MM.1S (cell line): ENCODE data around the gene PRSS38.
A peak's percentile ranks its signal among the peaks of the same experiment; 100 is the strongest.

Experiments
- DNase-seq: peaks from one replicate; pipeline ENCODE4 v3.0.0-alpha.2; 2015
- H2AFZ ChIP-seq: fragments of 300-600 bp; sonication (generic); 2 replicates; pipeline ENCODE4 v1.6.0; 2016; ENCODE audit warnings: antibody characterized with exemption, low read length
- H3F3A ChIP-seq: fragments of 300-600 bp; sonication (generic); 2 replicates; pipeline ENCODE4 v1.6.1; 2016; ENCODE audit warnings: mild to moderate bottlenecking, antibody characterized with exemption, low read length, moderate library complexity, mixed read lengths; ENCODE audit not compliant: insufficient read depth
- H3K27ac ChIP-seq: fragments of 300-600 bp; sonication (generic); 2 replicates; pipeline ENCODE4 v1.5.1; 2016; ENCODE audit warnings: mild to moderate bottlenecking, low read length
- H3K27me3 ChIP-seq: fragments of 300-600 bp; sonication (generic); replicated peaks from 2 replicates; pipeline ENCODE4 v1.6.0; 2016; ENCODE audit warnings: low read length; ENCODE audit not compliant: insufficient read depth
- H3K36me3 ChIP-seq: fragments of 300-600 bp; sonication (generic); replicated peaks from 2 replicates; pipeline ENCODE4 v1.6.1; 2016; ENCODE audit warnings: mild to moderate bottlenecking, low read length, mixed read lengths; ENCODE audit not compliant: insufficient read depth
- H3K4me1 ChIP-seq: fragments of 300-600 bp; sonication (generic); 2 replicates; pipeline ENCODE4 v1.6.1; 2016; ENCODE audit warnings: low read length, mixed read lengths
- H3K4me2 ChIP-seq: fragments of 300-600 bp; sonication (generic); 2 replicates; pipeline ENCODE4 v1.6.0; 2016; ENCODE audit warnings: low read depth, low read length
- H3K4me3 ChIP-seq: fragments of 300-600 bp; sonication (generic); 2 replicates; pipeline ENCODE4 v1.5.1; 2016; ENCODE audit warnings: low read length, mixed read lengths
- H3K79me2 ChIP-seq: fragments of 300-600 bp; sonication (generic); 2 replicates; pipeline ENCODE4 v1.6.1; 2016; ENCODE audit warnings: mixed run types, low read length, mixed read lengths
- H3K9ac ChIP-seq: fragments of 300-600 bp; sonication (generic); 2 replicates; pipeline ENCODE4 v1.6.1; 2016; ENCODE audit warnings: low read length, mixed read lengths
- H3K9me2 ChIP-seq: fragments of 300-600 bp; sonication (generic); replicated peaks from 2 replicates; pipeline ENCODE4 v1.6.1; 2016; ENCODE audit warnings: mild to moderate bottlenecking, low read length, mixed read lengths; ENCODE audit not compliant: insufficient read depth
- H3K9me3 ChIP-seq: fragments of 300-600 bp; sonication (generic); replicated peaks from 2 replicates; pipeline ENCODE4 v1.6.1; 2016; ENCODE audit warnings: mild to moderate bottlenecking, low read length, mixed read lengths; ENCODE audit not compliant: insufficient read depth
- H4K20me1 ChIP-seq: fragments of 300-600 bp; sonication (generic); 2 replicates; pipeline ENCODE4 v1.6.1; 2016; ENCODE audit warnings: mild to moderate bottlenecking, low read length, moderate library complexity, mixed read lengths; ENCODE audit not compliant: insufficient read depth
- CTCF ChIP-seq: fragments of 300-600 bp; sonication (generic); IDR thresholded peaks from 2 replicates; pipeline ENCODE4 v1.5.1; 2016; ENCODE audit warnings: antibody characterized with exemption, low read length, mixed read lengths
- EZH2 ChIP-seq: fragments of 300-600 bp; sonication (generic); optimal IDR thresholded peaks from 2 replicates; pipeline ENCODE3; 2017; ENCODE audit warnings: low read depth, mild to moderate bottlenecking, antibody characterized with exemption, low read length, mixed read lengths
- EZH2phosphoT487 ChIP-seq: fragments of 300-600 bp; sonication (generic); IDR thresholded peaks from 2 replicates; pipeline ENCODE4 v1.6.1; 2018; ENCODE audit warnings: antibody characterized with exemption, low read length

Gene PRSS38

GRCh38 chr1:227787513-227788270 lies 27.8 kb upstream of the PRSS38 start:
- Histone ChIP-seq H3K27me3 (no peaks in the 10 kb centered on the region), H3K4me1 (peaks cover 8% of the 10 kb centered on the region; the same call in 1 of the 2 replicates), H3K79me2 (no peaks in the 10 kb centered on the region), H3K4me3 (peak overlapping the region; percentile 87), H3K9ac (peak overlapping the region; percentile 61), H3K9me2 (no peaks in the 10 kb centered on the region), H2AFZ (peak overlapping the region; percentile 95), H3F3A (peaks cover 5% of the 10 kb centered on the region; the same call in 1 of the 2 replicates), H4K20me1 (no peaks in the 10 kb centered on the region), H3K27ac (peak overlapping the region; percentile 54; the same call in 1 of the 2 replicates), H3K4me2 (peak overlapping the region; percentile 91), H3K36me3 (no peaks in the 10 kb centered on the region), H3K9me3 (no peaks in the 10 kb centered on the region)
- peak; percentile 98 for DNase-seq
- no peak for TF ChIP-seq EZH2phosphoT487
- no peak for TF ChIP-seq CTCF
- TF ChIP-seq EZH2 = no peak

- peaks cover 3% of the 10 kb centered on the region; the same call in 1 of the 2 replicates for H3F3A ChIP-seq
- H3K27ac ChIP-seq = no peak overlapping the region
- no peaks in the 10 kb centered on the region for H3K79me2 ChIP-seq
- no peaks in the 10 kb centered on the region for H3K9me2 ChIP-seq
- H3K9ac ChIP-seq = peak overlapping the region; percentile 12; the same call in 1 of the 2 replicates
- H3K4me2 ChIP-seq = peak overlapping the region; percentile 98
- no peaks in the 10 kb centered on the region for H3K36me3 ChIP-seq
- peak; percentile 73 for DNase-seq
- no peaks in the 10 kb centered on the region for H3K9me3 ChIP-seq
- peak overlapping the region; percentile 82 for H2AFZ ChIP-seq
- H3K27me3 ChIP-seq = no peaks in the 10 kb centered on the region
- no peaks in the 10 kb centered on the region for H4K20me1 ChIP-seq
- H3K4me1 ChIP-seq = peaks cover 8% of the 10 kb centered on the region; the same call in 1 of the 2 replicates
- no peak for TF ChIP-seq EZH2
- TF ChIP-seq CTCF = no peak
- TF ChIP-seq EZH2phosphoT487 = no peak
- peak overlapping the region; percentile 60 for H3K4me3 ChIP-seq
Observed at GRCh38 chr1:227788271-227789083, 27.0 kb upstream of the PRSS38 start.

GRCh38 chr1:227789084-227790033 lies 26.1 kb upstream of the PRSS38 start:
- no peak overlapping the region; the same call in 1 of the 2 replicates for H3K4me3 ChIP-seq
- H3K79me2 ChIP-seq = no peaks in the 10 kb centered on the region
- H3K4me1 ChIP-seq = peaks cover 8% of the 10 kb centered on the region; the same call in 1 of the 2 replicates
- H3F3A ChIP-seq = peaks cover 3% of the 10 kb centered on the region; the same call in 1 of the 2 replicates
- H2AFZ ChIP-seq = no peak overlapping the region
- no peak overlapping the region for H3K9ac ChIP-seq
- H3K27ac ChIP-seq = no peak overlapping the region
- TF ChIP-seq EZH2 (no peak), EZH2phosphoT487 (no peak), CTCF (no peak)
- no peaks in the 10 kb centered on the region for H3K9me3 ChIP-seq
- no peaks in the 10 kb centered on the region for H4K20me1 ChIP-seq
- no peaks in the 10 kb centered on the region for H3K27me3 ChIP-seq
- no peaks in the 10 kb centered on the region for H3K9me2 ChIP-seq
- H3K4me2 ChIP-seq = peak overlapping the region; percentile 98; the same call in 1 of the 2 replicates
- no peak for DNase-seq
- H3K36me3 ChIP-seq = no peaks in the 10 kb centered on the region
